H1 (cell line): ENCODE data around the gene MYRIP.

Experiments used
- ATF2 ChIP-seq: IDR thresholded peaks from 2 replicates; pipeline ENCODE4 v1.6.1; 2012; ENCODE audit warnings: low read length, inconsistent platforms
- CREB1 ChIP-seq: IDR thresholded peaks from 2 replicates; pipeline ENCODE4 v1.6.1; 2012; ENCODE audit warnings: inconsistent platforms
- EP300 ChIP-seq, 2 experiments: IDR thresholded peaks; 1 replicate in 1 of 2; 2 replicates in 1 of 2; pipeline ENCODE4 v1.6.1; 2011 to 2012; ENCODE audit warnings: low read depth in 2 of 2, low read length in 2 of 2, mild to moderate bottlenecking in 2 of 2, borderline replicate concordance in 1 of 2, inconsistent platforms in 1 of 2, moderate library complexity in 1 of 2
- EZH2 ChIP-seq: fragments of 200-600 bp; sonication (generic); IDR thresholded peaks from 2 replicates; pipeline ENCODE4 v1.7.1; 2012; ENCODE audit warnings: low read depth, mild to moderate bottlenecking, moderate library complexity, low read length, inconsistent platforms; ENCODE audit not compliant: severe bottlenecking
- JUND ChIP-seq: IDR thresholded peaks from 2 replicates; pipeline ENCODE4 v1.6.1; 2011; ENCODE audit warnings: mild to moderate bottlenecking, improper control_type of control experiment, low read length
- TCF12 ChIP-seq: IDR thresholded peaks from 2 replicates; pipeline ENCODE4 v1.6.1; 2011; ENCODE audit warnings: low read depth, mild to moderate bottlenecking, low read length
- ZNF274 ChIP-seq: IDR thresholded peaks from 2 replicates; pipeline ENCODE4 v1.7.0; 2012; ENCODE audit warnings: low read length, borderline replicate concordance; ENCODE audit errors: extremely low read depth

DNA sequence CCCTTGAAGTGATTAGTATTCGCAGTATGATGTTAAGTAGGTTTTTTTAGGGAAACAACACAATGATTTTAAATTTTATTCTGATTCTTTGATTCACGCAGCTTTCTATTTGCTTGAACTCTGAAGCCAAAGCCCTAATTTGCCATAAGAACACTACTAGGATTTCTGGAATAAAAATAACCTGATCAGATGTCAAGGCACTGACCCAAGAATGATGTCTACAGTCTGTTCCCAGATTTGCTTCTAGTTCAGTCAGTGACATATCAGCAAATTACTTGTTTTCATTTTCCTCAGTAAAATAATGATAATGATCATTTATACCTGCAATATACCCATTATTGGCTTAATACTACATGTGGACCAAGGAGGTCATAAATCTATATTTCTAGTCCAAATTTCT, 320.6 kb downstream of the MYRIP start:
- TF ChIP-seq CREB1 (no peak), EZH2 (no peak), ATF2 (no peak), ZNF274 (no peak), TCF12 (no peak), JUND (no peak), EP300 (IDR thresholded peaks at IDR 0.05; ENCODE audit: borderline replicate concordance in 1 of 2, low read depth in 2 of 2, low read length in 2 of 2) (no peak)
